Renal cortex interstitium (tissue), 3 donors: ENCODE measurements around the gene KLF3. TPM values are rescaled to one million over a fixed set of nuclear protein-coding genes. Genes with fewer than 3 reads are reported as not detected.

Source experiments
- polyA plus RNA-seq, 3 donors: library from polyadenylated mRNA; unstranded; fragments of 120-200 nt; gene quantifications; one replicate each; pipeline ENCODE4 v1.2.1, GENCODE V29; 2013; ENCODE audit not compliant: insufficient read length in 3 of 3

Gene KLF3
- polyA plus RNA-seq, 3 donors: 55.6 to 67.6 (median 61.0) TPM

Other genes with a start within 250 kb of the KLF3 start
- under 1 TPM; 0.45 to 0.76 (median 0.57) TPM for gene TLR10, start 118.8 kb downstream of the KLF3 start, polyA plus RNA-seq
- gene TLR1, start 140.6 kb downstream of the KLF3 start, polyA plus RNA-seq: 1 to 10 TPM; 3.6 to 5.3 (median 4.8) TPM
- gene TLR6, start 192.6 kb downstream of the KLF3 start, polyA plus RNA-seq: under 1 TPM; 0.53 to 1.00 (median 0.57) TPM
- 10 to 100 TPM; 33.8 to 35.9 (median 33.8) TPM for gene FAM114A1, start 203.6 kb downstream of the KLF3 start, polyA plus RNA-seq